ENCODE data around the gene LPAR6. TPM values are rescaled to one million over a fixed set of nuclear protein-coding genes. Genes with fewer than 3 reads are reported as not detected.
"Not testable (repeated sequence)": the region's sequence is repeated elsewhere in the genome, so short reads cannot be mapped to it uniquely, and the experiment has no call there.

Gene LPAR6, protein sequence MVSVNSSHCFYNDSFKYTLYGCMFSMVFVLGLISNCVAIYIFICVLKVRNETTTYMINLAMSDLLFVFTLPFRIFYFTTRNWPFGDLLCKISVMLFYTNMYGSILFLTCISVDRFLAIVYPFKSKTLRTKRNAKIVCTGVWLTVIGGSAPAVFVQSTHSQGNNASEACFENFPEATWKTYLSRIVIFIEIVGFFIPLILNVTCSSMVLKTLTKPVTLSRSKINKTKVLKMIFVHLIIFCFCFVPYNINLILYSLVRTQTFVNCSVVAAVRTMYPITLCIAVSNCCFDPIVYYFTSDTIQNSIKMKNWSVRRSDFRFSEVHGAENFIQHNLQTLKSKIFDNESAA
- total RNA-seq (10 to 100 TPM in 3 of 5 donors, 1 to 10 TPM in 2; 1.4 to 74.1 (median 16.1) TPM), polyA plus RNA-seq (100 to 1,000 TPM in 1 of 3 donors, 1 to 10 TPM in 2; 5.5 to 104 (median 7.6) TPM)
- long read RNA-seq, donor 1, result 0 reads
- long read RNA-seq, donor 2, result 0 reads
- long read RNA-seq, donor 3, partial matches to known transcripts, result 8 of 8 reads
- long read RNA-seq, donor 3, other reads (novel, unspliced or antisense), result 0 of 8 reads
- long read RNA-seq, donor 4, result 0 reads
- long read RNA-seq, donor 5, result 0 reads
- long read RNA-seq, donor 6, partial matches to known transcripts, result 0 of 2 reads
- long read RNA-seq, donor 6, other reads (novel, unspliced or antisense), result 0 of 2 reads
- long read RNA-seq, donor 7, partial matches to known transcripts, result 25 of 25 reads
- long read RNA-seq, donor 7, other reads (novel, unspliced or antisense), result 0 of 25 reads
- long read RNA-seq, donor 8, partial matches to known transcripts, result 18 of 18 reads
- long read RNA-seq, donor 8, other reads (novel, unspliced or antisense), result 0 of 18 reads
- long read RNA-seq, donor 9, partial matches to known transcripts, result 28 of 29 reads
- long read RNA-seq, donor 9, other reads (novel, unspliced or antisense), result 0 of 29 reads
- long read RNA-seq, donor 10, partial matches to known transcripts, result 16 of 16 reads
- long read RNA-seq, donor 10, other reads (novel, unspliced or antisense), result 0 of 16 reads

- intact Hi-C loops (cut with DNase I; ENCODE audit: low total_unique reads), result no loop called here
- no peaks in the 10 kb centered on the region for H3K9me3 ChIP-seq
- peaks cover 0 to 16% (median 9%) of the 10 kb centered on the region in 4 donors for H3K36me3 ChIP-seq
- TF ChIP-seq POLR2AphosphoS5 (IDR thresholded peaks at IDR 0.05), result peak; percentile 34 to 91 (median 73)
- TF ChIP-seq CTCF (IDR thresholded peaks at IDR 0.05), result no peak
- TF ChIP-seq EP300 (IDR thresholded peaks at IDR 0.05), result no peak
- H3K27ac ChIP-seq, result peak within 1 kb of the TSS; percentile 31 to 86 (median 57)
- 8 to 23% (median 11%) methylated on average over 4 of the region's 4 CpGs for WGBS, 5 donors
- H3K4me1 ChIP-seq, result peaks cover 0 to 24% (median 4%) of the 10 kb centered on the region in 4 donors
- H3K27me3 ChIP-seq, result no peaks in the 10 kb centered on the region
- peak in 1 of 2 donors; percentile 86 for DNase-seq
- H3K4me3 ChIP-seq, result peak within 1 kb of the TSS; percentile 39 to 47 (median 43)
Measured at GRCh38 chr13:48412881-48413351, at the start of gene LPAR6. LPAR6 (minus strand) TSS chr13:48413113; CDS start chr13:48412423, 690 bp downstream.

DNA sequence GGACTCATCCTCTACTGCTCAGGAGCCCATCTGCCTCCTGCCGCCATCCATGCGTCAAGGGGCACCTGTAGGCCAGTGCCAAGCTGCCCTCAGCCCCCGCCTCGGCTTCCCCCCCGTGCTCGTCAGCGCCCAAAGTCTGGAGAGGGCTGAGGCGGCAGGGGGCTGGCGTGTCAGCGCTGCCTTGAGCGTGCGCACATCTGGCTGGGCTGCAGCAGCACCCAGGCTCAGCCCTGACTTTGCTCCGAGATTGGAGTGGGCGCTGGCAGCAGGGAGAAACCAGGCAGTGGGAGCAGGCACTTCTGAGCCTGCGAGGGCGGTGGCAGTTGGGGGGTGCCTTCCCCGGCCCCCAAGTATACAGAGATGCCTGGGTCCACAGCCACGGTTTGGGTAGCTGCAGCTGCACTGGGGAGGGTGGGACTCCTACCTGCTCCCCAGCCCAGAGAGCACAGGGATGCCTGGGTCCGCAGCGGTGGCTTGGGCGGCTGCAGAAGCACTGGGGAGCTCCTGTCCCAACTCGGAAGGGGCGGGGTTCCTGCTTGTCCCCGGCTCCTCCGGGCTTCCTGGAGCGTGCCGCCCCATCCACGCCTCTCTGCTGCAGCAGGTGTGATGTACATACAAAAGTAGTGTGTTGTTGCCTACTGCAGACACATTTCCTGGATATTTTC, 44.8 kb upstream of the LPAR6 start:
- WGBS, 5 donors, result 83 to 94% (median 94%) methylated on average over 15 to 28 of the region's 28 CpGs
- peaks cover 20 to 78% (median 76%) of the 10 kb centered on the region in 4 donors for H3K36me3 ChIP-seq
- H3K27ac ChIP-seq, result no peak overlapping the region
- intact Hi-C loops (cut with DNase I; ENCODE audit: low total_unique reads), result no loop called here
- DNase-seq, result no peak
- TF ChIP-seq EP300 (IDR thresholded peaks at IDR 0.05), result no peak
- TF ChIP-seq POLR2A (IDR thresholded peaks at IDR 0.05), result no peak
- no peak for TF ChIP-seq CTCF (IDR thresholded peaks at IDR 0.05)
- TF ChIP-seq POLR2AphosphoS5 (IDR thresholded peaks at IDR 0.05), result no peak
- H3K27me3 ChIP-seq, result no peaks in the 10 kb centered on the region
- H3K9me3 ChIP-seq, result no peaks in the 10 kb centered on the region
- H3K4me3 ChIP-seq, result no peak overlapping the region
- H3K4me1 ChIP-seq, result no peaks in the 10 kb centered on the region

DNA sequence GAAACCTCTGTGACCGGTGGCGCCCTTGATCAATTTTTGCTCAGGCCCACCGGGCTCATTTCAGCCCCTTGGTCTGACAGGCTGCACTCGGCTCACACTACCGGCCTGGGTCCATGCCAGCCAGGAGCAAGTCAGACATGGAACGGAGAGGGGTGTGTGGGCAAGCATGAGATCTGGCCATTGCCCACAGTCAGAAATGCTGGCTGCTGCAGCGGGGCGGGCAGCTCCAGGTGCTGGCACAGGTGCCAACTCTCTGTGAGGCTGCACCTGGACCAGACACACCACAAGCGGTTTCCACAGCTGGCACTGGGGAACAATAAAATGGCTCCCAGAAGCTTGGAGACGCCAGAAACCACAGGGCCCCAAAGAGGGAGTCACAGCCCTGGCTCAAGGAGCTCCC, 43.6 kb upstream of the LPAR6 start:
- no peak for TF ChIP-seq POLR2A (IDR thresholded peaks at IDR 0.05)
- no peaks in the 10 kb centered on the region for H3K27me3 ChIP-seq
- no peaks in the 10 kb centered on the region for H3K4me1 ChIP-seq
- 94 to 98% (median 98%) methylated on average over 8 to 10 of the region's 10 CpGs for whole genome bisulfite sequencing, 5 donors
- peaks cover 0 to under 1% (median 0%) of the 10 kb centered on the region in 4 donors for H3K9me3 ChIP-seq
- H3K36me3 ChIP-seq, result peaks cover 17 to 70% (median 66%) of the 10 kb centered on the region in 4 donors
- DNase-seq, result no peak
- H3K27ac ChIP-seq, result no peak overlapping the region
- H3K4me3 ChIP-seq, result no peak overlapping the region
- intact Hi-C loops (cut with DNase I; ENCODE audit: low total_unique reads), result no loop called here

DNA sequence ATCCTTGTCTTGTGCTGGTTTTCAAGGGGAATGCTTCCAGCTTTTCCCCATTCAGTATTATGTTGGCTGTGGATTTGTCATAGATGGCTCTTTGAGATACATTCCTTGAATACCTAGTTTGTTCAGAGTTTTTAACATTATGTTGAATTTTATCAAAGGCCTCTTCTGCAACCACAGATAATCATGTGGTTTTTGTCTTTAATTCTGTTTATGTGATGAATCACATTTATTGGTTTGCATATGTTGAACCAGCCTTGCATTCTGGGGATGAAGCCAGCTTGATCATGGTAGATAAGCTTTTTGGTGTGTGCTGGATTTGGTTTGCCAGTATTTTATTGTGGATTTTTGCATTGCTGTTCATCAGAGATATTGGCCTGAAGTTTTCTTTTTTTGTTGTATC, 38.3 kb upstream of the LPAR6 start:
- Histone ChIP-seq H3K36me3 (peaks cover 0 to 23% (median 22%) of the 10 kb centered on the region in 4 donors), H3K4me1 (peaks cover 0 to 22% (median 0%) of the 10 kb centered on the region in 4 donors), H3K9me3 (peaks cover 0 to 16% (median 7%) of the 10 kb centered on the region in 4 donors)
- H3K4me3 ChIP-seq; DNase-seq; H3K27ac ChIP-seq; intact Hi-C loops (cut with DNase I; ENCODE audit: low total_unique reads); H3K27me3 ChIP-seq: not testable (repeated sequence)

Data from stomach (tissue), 19 donors.